ENCODE measurements around the gene ADGRD1.

DNA sequence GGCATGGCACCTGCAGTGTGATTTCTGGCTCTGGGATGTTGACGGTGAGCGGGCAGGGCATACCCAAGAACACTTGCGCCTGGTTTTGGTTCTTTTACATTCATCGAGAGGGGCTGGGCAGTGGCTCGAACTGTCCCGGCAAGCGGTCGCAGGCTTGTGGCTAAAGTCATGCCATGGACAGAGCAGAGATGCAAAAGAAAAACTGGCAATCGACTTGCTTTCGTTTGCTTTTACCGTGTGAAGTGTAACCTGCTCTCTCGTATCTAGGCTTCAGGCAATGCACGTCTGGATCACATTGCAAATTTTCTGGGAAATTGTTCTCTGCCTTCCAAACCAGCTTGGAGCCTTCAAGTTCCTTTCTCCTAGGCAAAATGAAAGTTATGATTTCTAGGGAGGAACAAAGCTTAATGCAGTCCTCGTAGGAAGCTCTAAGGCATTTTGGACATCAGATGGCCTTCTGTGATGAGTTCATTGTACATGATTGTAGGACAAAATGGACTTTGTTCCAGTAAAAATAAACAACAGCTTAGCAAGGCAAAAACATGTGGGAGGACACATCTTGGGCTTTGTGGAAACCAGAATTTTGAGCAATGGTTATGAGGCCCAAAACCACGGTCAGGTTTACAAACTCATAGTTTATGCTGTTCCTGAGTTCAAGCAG is 18.3 kb downstream of the ADGRD1 start:
- TF ChIP-seq EZH2 (IDR thresholded peaks at IDR 0.05; ENCODE audit: low read depth, low read length, severe bottlenecking) (no peak), CTCF (IDR thresholded peaks at IDR 0.05; ENCODE audit: control extremely low read depth in 1 of 3, insufficient read depth in 1 of 3, low read depth in 1 of 3, low read length in 3 of 3) (no peak), POU5F1 (IDR thresholded peaks at IDR 0.05; ENCODE audit: low read depth, low read length) (no peak), RXRA (IDR thresholded peaks at IDR 0.05; ENCODE audit: insufficient read depth, low read depth, low read length) (no peak), RAD21 (IDR thresholded peaks at IDR 0.05 in 1 of 2, conservative IDR thresholded peaks at IDR 0.05 in 1 of 2; ENCODE audit: low read depth in 2 of 2, low read length in 2 of 2) (no peak), POLR2A (IDR thresholded peaks at IDR 0.05; ENCODE audit: control extremely low read depth in 1 of 2, low read depth in 2 of 2, low read length in 2 of 2) (no peak), SIX5 (IDR thresholded peaks at IDR 0.05; ENCODE audit: low read depth, low read length) (no peak), CBX5 (IDR thresholded peaks at IDR 0.05; ENCODE audit: low read depth, low read length) (no peak), ZNF274 (IDR thresholded peaks at IDR 0.05; ENCODE audit: borderline replicate concordance, extremely low read depth, low read length) (no peak), SIRT6 (IDR thresholded peaks at IDR 0.05; ENCODE audit: low read length) (no peak), GTF2F1 (IDR thresholded peaks at IDR 0.05; ENCODE audit: borderline replicate concordance, low read depth, low read length) (no peak), BRCA1 (IDR thresholded peaks at IDR 0.05; ENCODE audit: low read depth, low read length) (no peak)
- TF ChIP-seq, protein P1, sequence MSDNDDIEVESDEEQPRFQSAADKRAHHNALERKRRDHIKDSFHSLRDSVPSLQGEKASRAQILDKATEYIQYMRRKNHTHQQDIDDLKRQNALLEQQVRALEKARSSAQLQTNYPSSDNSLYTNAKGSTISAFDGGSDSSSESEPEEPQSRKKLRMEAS (IDR thresholded peaks at IDR 0.05), result no peak

Measured in H1 (cell line).